GM12891 (cell line): Measurements from ENCODE around the gene FMR1NB.

ENCODE experiments used
- PAX5 ChIP-seq: IDR thresholded peaks from 2 replicates; pipeline ENCODE4 v1.6.1; 2011; ENCODE audit warnings: low read length, moderate library complexity, mild to moderate bottlenecking; ENCODE audit not compliant: insufficient read depth, severe bottlenecking
- POLR2A ChIP-seq: IDR thresholded peaks from 2 replicates; pipeline ENCODE4 v1.6.1; 2011; ENCODE audit warnings: low read depth, low read length, control low read depth
- POLR2AphosphoS5 ChIP-seq: IDR thresholded peaks from 2 replicates; pipeline ENCODE4 v1.6.1; 2011; ENCODE audit warnings: low read depth, low read length, control low read depth
- POU2F2 ChIP-seq: IDR thresholded peaks from 2 replicates; pipeline ENCODE4 v1.6.1; 2011; ENCODE audit warnings: low read depth, mild to moderate bottlenecking, control low read depth, low read length, moderate library complexity
- SPI1 ChIP-seq: IDR thresholded peaks from 2 replicates; pipeline ENCODE4 v1.6.1; 2011; ENCODE audit warnings: low read depth, low read length, control low read depth
- TAF1 ChIP-seq: IDR thresholded peaks from 2 replicates; pipeline ENCODE4 v1.6.1; 2011; ENCODE audit warnings: low read depth, low read length, control low read depth

DNA sequence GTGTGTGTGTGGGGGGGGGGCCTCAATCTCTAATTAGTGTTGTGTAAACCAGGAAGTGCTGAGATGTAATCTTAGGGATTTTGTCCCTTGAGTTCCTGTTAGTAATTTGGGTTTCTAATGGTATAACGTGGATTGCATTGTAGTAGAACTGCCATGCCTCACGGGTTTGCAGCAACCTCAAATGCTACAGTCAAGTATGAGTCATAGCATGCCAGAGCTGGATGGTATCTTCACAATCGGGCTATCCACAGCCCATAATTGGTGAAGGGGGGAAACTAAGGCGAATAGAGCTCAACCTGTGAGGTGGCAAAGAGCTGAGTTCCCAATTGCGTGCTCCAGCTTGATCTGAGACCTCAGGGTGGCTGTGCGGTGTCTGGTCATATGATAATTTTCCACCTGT is 2.2 kb upstream of the FMR1NB start:
- TF ChIP-seq POLR2AphosphoS5 (no peak), TAF1 (no peak), POLR2A (no peak), PAX5 (no peak), SPI1 (no peak), POU2F2 (no peak)
